Mesothelial cell of epicardium (in vitro differentiated cells): ENCODE results near the gene RHOB. TPM values are rescaled to one million over a fixed set of nuclear protein-coding genes. Genes with fewer than 3 reads are reported as not detected.
A peak's percentile ranks its signal among the peaks of the same experiment; 100 is the strongest.
"Not testable (repeated sequence)": the region's sequence is repeated elsewhere in the genome, so short reads cannot be mapped to it uniquely, and the experiment has no call there.

Source experiments
- DNase-seq, 2 experiments: peaks; one replicate each; pipeline ENCODE4 v3.0.0; 2021; ENCODE audit warnings: low spot score in 2 of 2; ENCODE audit not compliant: unreplicated experiment in 2 of 2
- H3K27ac Mint-ChIP-seq: 2 replicates; pipeline ENCODE4 v1.8.0; 2021; ENCODE audit warnings: mixed read lengths
- H3K27me3 Mint-ChIP-seq: 2 replicates; pipeline ENCODE4 v1.8.0; 2021; ENCODE audit warnings: low read depth, mixed read lengths
- H3K36me3 Mint-ChIP-seq: 2 replicates; pipeline ENCODE4 v1.8.0; 2021; ENCODE audit warnings: mixed read lengths
- H3K4me1 Mint-ChIP-seq: 2 replicates; pipeline ENCODE4 v1.8.0; 2021; ENCODE audit warnings: mixed read lengths
- H3K4me3 Mint-ChIP-seq: 2 replicates; pipeline ENCODE4 v1.8.0; 2021; ENCODE audit warnings: mild to moderate bottlenecking, moderate library complexity, mixed read lengths
- H3K9me3 Mint-ChIP-seq: 2 replicates; pipeline ENCODE4 v1.8.0; 2021; ENCODE audit warnings: mixed read lengths
- total RNA-seq: library from RNA; stranded (reverse); gene quantifications from 3 replicates; pipeline ENCODE4 v1.2.1, GENCODE V29; 2021
- TF ChIP-seq, protein P1 (sequence below): fragments of 200-600 bp; sonication (generic); IDR thresholded peaks from one replicate; pipeline ENCODE4 v1.5.0; 2021; ENCODE audit warnings: antibody characterized with exemption; ENCODE audit not compliant: unreplicated experiment

Gene RHOB
- total RNA-seq, 1 donor from 2014 or later, result 85.9 TPM

DNA sequence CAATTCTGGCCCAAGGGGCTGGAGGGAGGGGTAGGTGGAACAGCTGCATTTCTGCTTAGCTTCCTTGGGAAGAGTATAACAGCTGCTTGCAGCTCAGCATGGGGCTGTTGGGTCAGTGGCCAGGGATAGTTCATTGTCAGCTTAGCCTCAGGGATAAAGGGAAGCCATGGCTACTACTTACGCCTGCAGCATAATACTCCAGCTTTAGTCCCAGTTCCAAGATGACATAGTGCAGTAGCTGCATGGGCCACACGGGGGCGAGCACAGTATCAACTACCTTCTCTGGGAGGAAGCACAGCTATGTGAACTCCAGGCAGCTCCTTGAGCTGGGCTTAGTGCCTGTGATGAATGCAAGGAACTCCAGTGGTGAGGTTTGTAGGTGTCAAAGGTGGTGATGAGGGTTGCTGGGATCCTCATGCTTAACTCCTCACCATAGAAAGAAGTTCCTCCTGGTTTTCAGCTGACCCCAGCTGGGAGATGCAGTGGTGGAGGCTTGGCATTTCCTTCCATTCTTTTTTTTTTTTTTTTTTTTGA is 35.4 kb upstream of the RHOB start:
- TF ChIP-seq, protein P1, sequence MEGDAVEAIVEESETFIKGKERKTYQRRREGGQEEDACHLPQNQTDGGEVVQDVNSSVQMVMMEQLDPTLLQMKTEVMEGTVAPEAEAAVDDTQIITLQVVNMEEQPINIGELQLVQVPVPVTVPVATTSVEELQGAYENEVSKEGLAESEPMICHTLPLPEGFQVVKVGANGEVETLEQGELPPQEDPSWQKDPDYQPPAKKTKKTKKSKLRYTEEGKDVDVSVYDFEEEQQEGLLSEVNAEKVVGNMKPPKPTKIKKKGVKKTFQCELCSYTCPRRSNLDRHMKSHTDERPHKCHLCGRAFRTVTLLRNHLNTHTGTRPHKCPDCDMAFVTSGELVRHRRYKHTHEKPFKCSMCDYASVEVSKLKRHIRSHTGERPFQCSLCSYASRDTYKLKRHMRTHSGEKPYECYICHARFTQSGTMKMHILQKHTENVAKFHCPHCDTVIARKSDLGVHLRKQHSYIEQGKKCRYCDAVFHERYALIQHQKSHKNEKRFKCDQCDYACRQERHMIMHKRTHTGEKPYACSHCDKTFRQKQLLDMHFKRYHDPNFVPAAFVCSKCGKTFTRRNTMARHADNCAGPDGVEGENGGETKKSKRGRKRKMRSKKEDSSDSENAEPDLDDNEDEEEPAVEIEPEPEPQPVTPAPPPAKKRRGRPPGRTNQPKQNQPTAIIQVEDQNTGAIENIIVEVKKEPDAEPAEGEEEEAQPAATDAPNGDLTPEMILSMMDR, result peak; percentile 50
- Mint-ChIP-seq H3K4me3 (no peak overlapping the region), H3K27me3 (no peaks in the 10 kb centered on the region), H3K4me1 (no peaks in the 10 kb centered on the region), H3K36me3 (no peaks in the 10 kb centered on the region), H3K9me3 (peaks cover 27% of the 10 kb centered on the region), H3K27ac (no peak overlapping the region)
- no peak for DNase-seq

DNA sequence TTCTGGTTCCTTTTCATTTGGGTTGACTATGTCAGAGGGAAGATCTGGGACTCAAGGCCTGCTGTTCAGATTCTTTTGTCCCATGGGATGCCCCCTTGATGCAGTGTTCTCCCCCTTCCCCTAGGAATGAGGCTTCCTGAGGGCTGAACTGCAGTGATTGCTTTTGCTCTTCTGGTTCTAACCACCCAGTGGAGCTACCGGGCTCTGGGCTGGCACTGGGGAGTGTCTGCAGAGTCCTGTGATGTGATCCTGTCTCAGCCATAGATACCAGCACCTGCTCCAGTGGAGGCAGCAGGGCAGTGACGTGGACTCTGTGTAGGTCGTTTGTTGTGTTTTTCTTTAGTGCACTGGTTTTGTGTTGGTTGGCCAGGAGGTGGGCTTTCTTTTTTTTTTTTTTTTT is 32.1 kb upstream of the RHOB start:
- no peak for DNase-seq
- no peaks in the 10 kb centered on the region for H3K36me3 Mint-ChIP-seq

DNA sequence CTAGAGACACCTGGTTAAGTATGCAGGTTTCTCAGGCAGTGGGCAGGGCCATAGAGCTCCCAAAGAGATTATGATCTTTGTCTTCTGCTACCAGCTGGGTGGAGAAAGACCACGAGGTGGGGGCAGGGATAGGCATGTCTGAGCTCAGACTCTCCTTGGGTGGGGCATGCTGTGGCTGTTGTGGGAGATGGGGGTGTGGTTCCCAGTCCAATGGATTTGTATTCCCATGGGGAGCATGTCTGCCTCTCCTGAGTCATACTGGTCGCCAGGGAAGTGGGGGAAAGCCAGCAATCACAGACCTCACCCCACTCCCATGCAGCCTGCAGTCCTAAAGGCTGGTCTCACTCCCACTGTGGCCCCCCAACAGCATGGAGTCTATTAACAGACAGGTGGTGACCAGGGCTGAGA is 31.4 kb upstream of the RHOB start:
- TF ChIP-seq, protein P1, result no peak
- Mint-ChIP-seq H3K27me3 (no peaks in the 10 kb centered on the region), H3K4me3 (no peak overlapping the region), H3K4me1 (no peaks in the 10 kb centered on the region), H3K36me3 (no peaks in the 10 kb centered on the region), H3K27ac (no peak overlapping the region), H3K9me3 (no peaks in the 10 kb centered on the region)
- DNase-seq, result no peak

More for the DNA sequence above, 32.1 kb upstream of the RHOB start:
- TF ChIP-seq, protein P1, result no peak
- no peaks in the 10 kb centered on the region for H3K4me1 Mint-ChIP-seq
- H3K4me3 Mint-ChIP-seq, result no peak overlapping the region
- H3K9me3 Mint-ChIP-seq, result peaks cover 4% of the 10 kb centered on the region
- H3K27me3 Mint-ChIP-seq, result no peaks in the 10 kb centered on the region
- H3K27ac Mint-ChIP-seq, result no peak overlapping the region

DNA sequence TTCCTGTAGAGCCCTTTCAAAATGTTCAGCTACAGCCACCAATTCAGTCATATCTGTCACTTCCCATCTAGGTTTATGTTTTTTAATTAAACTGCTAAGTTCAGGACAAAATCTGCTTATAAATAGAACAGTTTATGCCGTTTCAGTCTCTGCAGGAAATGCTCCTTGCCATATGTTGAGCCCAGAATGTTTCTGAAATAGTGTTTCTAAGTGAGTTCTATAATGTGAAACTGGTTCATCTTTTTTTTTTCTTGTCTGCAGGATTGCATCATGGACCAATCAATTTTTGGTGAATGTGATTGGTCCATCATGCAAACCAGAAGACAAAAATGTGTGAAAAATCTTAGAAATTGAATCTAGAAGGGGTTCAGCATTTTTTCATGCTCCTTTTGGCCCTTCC is 30.2 kb upstream of the RHOB start:
- H3K4me1 Mint-ChIP-seq, result no peaks in the 10 kb centered on the region
- no peaks in the 10 kb centered on the region for H3K27me3 Mint-ChIP-seq
- no peak overlapping the region for H3K4me3 Mint-ChIP-seq
- no peaks in the 10 kb centered on the region for H3K9me3 Mint-ChIP-seq
- H3K27ac Mint-ChIP-seq, result no peak overlapping the region
- no peaks in the 10 kb centered on the region for H3K36me3 Mint-ChIP-seq
- TF ChIP-seq, protein P1, result no peak
- no peak for DNase-seq

DNA sequence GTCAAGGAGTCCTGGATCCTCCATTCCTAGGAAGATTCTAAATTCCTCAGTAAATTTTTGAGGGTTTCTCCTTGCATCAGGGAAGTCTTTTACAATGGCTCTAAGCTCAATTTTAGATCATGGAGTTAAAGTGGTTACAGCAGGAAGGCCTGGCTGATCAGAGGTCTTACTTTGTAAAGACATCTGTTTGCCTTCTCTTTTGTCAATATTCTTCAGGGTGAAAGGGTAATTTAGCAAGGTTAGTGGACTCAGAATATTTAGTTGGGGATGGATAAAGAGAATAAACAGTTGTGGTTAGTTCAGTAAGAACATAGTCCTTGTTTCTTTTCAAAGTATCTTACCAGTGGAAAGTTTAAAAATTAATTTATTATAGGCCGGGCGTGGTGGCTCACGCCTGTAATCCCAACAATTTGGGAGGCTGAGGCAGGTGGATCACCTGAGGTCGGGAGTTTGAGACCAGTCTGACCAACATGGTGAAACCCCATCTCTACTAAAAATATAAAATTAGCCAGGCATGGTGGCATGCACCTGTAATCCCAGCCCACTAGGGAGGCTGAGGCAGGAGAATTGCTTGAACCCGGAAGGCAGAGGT is 29.5 kb upstream of the RHOB start:
- not testable (repeated sequence) for H3K4me3 Mint-ChIP-seq, H3K4me1 Mint-ChIP-seq, DNase-seq, H3K27me3 Mint-ChIP-seq, H3K9me3 Mint-ChIP-seq, H3K36me3 Mint-ChIP-seq, H3K27ac Mint-ChIP-seq

DNA sequence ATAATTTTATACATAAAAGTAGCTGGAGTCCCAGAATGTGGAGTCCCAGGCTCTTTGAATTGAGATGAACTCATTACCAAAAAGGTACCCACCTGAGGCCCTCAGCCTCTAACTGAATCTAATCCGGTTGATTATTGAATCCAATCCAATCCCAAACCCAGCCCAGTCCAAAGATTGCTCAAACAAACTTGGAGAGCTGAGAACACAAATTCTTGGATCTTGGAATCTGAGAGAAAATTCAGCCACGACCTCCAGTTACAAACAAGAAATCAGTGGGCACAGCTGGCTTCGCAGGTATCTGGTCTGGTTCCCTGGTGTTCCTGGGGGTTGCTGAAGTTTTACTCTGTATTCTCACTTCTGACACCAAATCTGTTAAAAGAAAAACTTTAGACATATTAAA is 28.4 kb upstream of the RHOB start:
- DNase-seq, result no peak
- Mint-ChIP-seq H3K27me3 (no peaks in the 10 kb centered on the region), H3K27ac (no peak overlapping the region), H3K9me3 (no peaks in the 10 kb centered on the region), H3K4me3 (no peak overlapping the region), H3K36me3 (no peaks in the 10 kb centered on the region), H3K4me1 (peaks cover 2% of the 10 kb centered on the region)
- TF ChIP-seq, protein P1, result no peak
